ENCODE measurements around the gene PAXX.

The PAXX gene

GRCh38 chr9:136991993-136992818 is at the start of gene PAXX:
Gene PAXX, plus strand, starts transcription at chr9:136992422. Its CDS starts 22 bp downstream, at chr9:136992444.
- peaks cover 2% of the 10 kb centered on the region; the same call in 1 of the 2 replicates for H3K4me1 ChIP-seq (ENCODE audit: insufficient read depth, low read length)
- H3K9me3 ChIP-seq (ENCODE audit: control insufficient read depth, insufficient read depth, low read length), result peaks cover 4% of the 10 kb centered on the region; the same call in 1 of the 2 replicates
- peak within 1 kb of the TSS; percentile 89 for H3K9ac ChIP-seq (ENCODE audit: low read depth, low read length)
- H3K36me3 ChIP-seq (ENCODE audit: insufficient read depth, low read length), result no peaks in the 10 kb centered on the region

- Histone ChIP-seq H3K9me3 (ENCODE audit: control insufficient read depth, insufficient read depth, low read length) (no peaks in the 10 kb centered on the region), H3K4me1 (ENCODE audit: insufficient read depth, low read length) (peaks cover 5% of the 10 kb centered on the region; the same call in 1 of the 2 replicates), H3K36me3 (ENCODE audit: insufficient read depth, low read length) (no peaks in the 10 kb centered on the region; the same call in 1 of the 2 replicates), H3K9ac (ENCODE audit: low read depth, low read length) (no peak overlapping the region)
These were observed 49.4 kb upstream of the PAXX start for GRCh38 chr9:136942881-136943230.

- no peaks in the 10 kb centered on the region; the same call in 1 of the 2 replicates for H3K36me3 ChIP-seq (ENCODE audit: insufficient read depth, low read length)
- H3K9me3 ChIP-seq (ENCODE audit: control insufficient read depth, insufficient read depth, low read length), result no peaks in the 10 kb centered on the region
- H3K4me1 ChIP-seq (ENCODE audit: insufficient read depth, low read length), result peaks cover 5% of the 10 kb centered on the region; the same call in 1 of the 2 replicates
- H3K9ac ChIP-seq (ENCODE audit: low read depth, low read length), result peak overlapping the region; percentile 81
These were observed 48.7 kb upstream of the PAXX start for GRCh38 chr9:136943291-136944211.

- H3K4me1 ChIP-seq (ENCODE audit: insufficient read depth, low read length), result peaks cover 5% of the 10 kb centered on the region; the same call in 1 of the 2 replicates
- H3K36me3 ChIP-seq (ENCODE audit: insufficient read depth, low read length), result no peaks in the 10 kb centered on the region; the same call in 1 of the 2 replicates
- H3K9ac ChIP-seq (ENCODE audit: low read depth, low read length), result peak overlapping the region; percentile 81
- no peaks in the 10 kb centered on the region for H3K9me3 ChIP-seq (ENCODE audit: control insufficient read depth, insufficient read depth, low read length)
These were observed 48.1 kb upstream of the PAXX start for GRCh38 chr9:136944212-136944518.

GRCh38 chr9:136944519-136945332 is 47.5 kb upstream of the PAXX start, which contains the start of the genes C8G and FBXW5:
Gene C8G, plus strand, starts transcription at chr9:136945243. Its CDS starts 78 bp downstream, at chr9:136945321.
Gene FBXW5, minus strand, starts transcription at chr9:136944738. Its CDS starts 655 bp downstream, at chr9:136944083.
- Histone ChIP-seq H3K36me3 (ENCODE audit: insufficient read depth, low read length) (no peaks in the 10 kb centered on the region; the same call in 1 of the 2 replicates), H3K4me1 (ENCODE audit: insufficient read depth, low read length) (peaks cover 5% of the 10 kb centered on the region; the same call in 1 of the 2 replicates), H3K9me3 (ENCODE audit: control insufficient read depth, insufficient read depth, low read length) (no peaks in the 10 kb centered on the region), H3K9ac (ENCODE audit: low read depth, low read length) (peak within 1 kb of the TSS; percentile 81)

GRCh38 chr9:136945333-136946227 is 46.6 kb upstream of the PAXX start:
- Histone ChIP-seq H3K9me3 (ENCODE audit: control insufficient read depth, insufficient read depth, low read length) (no peaks in the 10 kb centered on the region), H3K9ac (ENCODE audit: low read depth, low read length) (no peak overlapping the region), H3K4me1 (ENCODE audit: insufficient read depth, low read length) (peaks cover 5% of the 10 kb centered on the region; the same call in 1 of the 2 replicates), H3K36me3 (ENCODE audit: insufficient read depth, low read length) (no peaks in the 10 kb centered on the region; the same call in 1 of the 2 replicates)

GRCh38 chr9:136946228-136947027 is 45.8 kb upstream of the PAXX start:
- no peak overlapping the region for H3K9ac ChIP-seq (ENCODE audit: low read depth, low read length)

GRCh38 chr9:136947028-136947891 is 45.0 kb upstream of the PAXX start:
- Histone ChIP-seq H3K36me3 (ENCODE audit: insufficient read depth, low read length) (no peaks in the 10 kb centered on the region; the same call in 1 of the 2 replicates), H3K9ac (ENCODE audit: low read depth, low read length) (no peak overlapping the region), H3K4me1 (ENCODE audit: insufficient read depth, low read length) (peaks cover 5% of the 10 kb centered on the region; the same call in 1 of the 2 replicates), H3K9me3 (ENCODE audit: control insufficient read depth, insufficient read depth, low read length) (no peaks in the 10 kb centered on the region)

More at GRCh38 chr9:136946228-136947027, 45.8 kb upstream of the PAXX start:
- H3K4me1 ChIP-seq (ENCODE audit: insufficient read depth, low read length), result peaks cover 5% of the 10 kb centered on the region; the same call in 1 of the 2 replicates
- H3K9me3 ChIP-seq (ENCODE audit: control insufficient read depth, insufficient read depth, low read length), result no peaks in the 10 kb centered on the region
- H3K36me3 ChIP-seq (ENCODE audit: insufficient read depth, low read length), result no peaks in the 10 kb centered on the region; the same call in 1 of the 2 replicates

GRCh38 chr9:136947955-136948510 is 44.2 kb upstream of the PAXX start:
- Histone ChIP-seq H3K9ac (ENCODE audit: low read depth, low read length) (no peak overlapping the region), H3K36me3 (ENCODE audit: insufficient read depth, low read length) (no peaks in the 10 kb centered on the region), H3K9me3 (ENCODE audit: control insufficient read depth, insufficient read depth, low read length) (no peaks in the 10 kb centered on the region), H3K4me1 (ENCODE audit: insufficient read depth, low read length) (peaks cover 5% of the 10 kb centered on the region; the same call in 1 of the 2 replicates)

- Histone ChIP-seq H3K9ac (ENCODE audit: low read depth, low read length) (peak overlapping the region; percentile 56), H3K4me1 (ENCODE audit: insufficient read depth, low read length) (peaks cover 5% of the 10 kb centered on the region; the same call in 1 of the 2 replicates)
These were observed 42.9 kb upstream of the PAXX start for GRCh38 chr9:136949239-136949816.

More at GRCh38 chr9:136949239-136949816, 42.9 kb upstream of the PAXX start:
- H3K36me3 ChIP-seq (ENCODE audit: insufficient read depth, low read length), result no peaks in the 10 kb centered on the region
- H3K9me3 ChIP-seq (ENCODE audit: control insufficient read depth, insufficient read depth, low read length), result no peaks in the 10 kb centered on the region

Measured in ES-I3 (cell line).